HS-27A (cell line): Measurements from ENCODE around the gene MT4.
A peak's percentile ranks its signal among the peaks of the same experiment; 100 is the strongest.

Experiments
- DNase-seq: peaks from one replicate; pipeline ENCODE4 v3.0.0-alpha.2; 2012; ENCODE audit warnings: low read depth, missing footprints

The MT4 gene

GRCh38 chr16:56564793-56565477, at the start of gene MT4:
MT4 (plus strand) TSS chr16:56565073; CDS start chr16:56565129, 56 bp downstream.
- no peak for DNase-seq

GRCh38 chr16:56515665-56516064, 49.2 kb upstream of the MT4 start:
- no peak for DNase-seq

DNA sequence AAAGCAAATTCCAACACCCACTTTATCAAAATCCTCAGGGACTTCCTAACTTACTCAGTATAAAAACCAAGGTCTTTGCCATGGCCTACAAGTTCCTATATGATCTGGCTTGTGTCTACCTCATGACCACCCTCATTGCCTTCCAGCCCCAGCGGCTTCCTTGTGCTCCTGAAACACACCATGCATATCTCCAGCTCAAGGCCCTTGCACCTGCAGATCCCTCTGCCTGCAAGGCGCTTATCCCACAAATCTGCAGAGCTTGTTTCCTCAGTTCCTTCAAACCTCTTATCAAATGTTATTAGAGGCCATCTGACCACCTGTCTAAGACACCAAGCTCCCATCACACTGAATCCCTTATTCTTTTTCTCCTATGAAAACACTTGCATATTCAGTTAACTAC, 47.7 kb upstream of the MT4 start:
- no peak for DNase-seq

- no peak for DNase-seq
Observed at GRCh38 chr16:56518425-56518824, 46.4 kb upstream of the MT4 start.

- peak; percentile 30 for DNase-seq
Observed at GRCh38 chr16:56519459-56520250, 45.2 kb upstream of the MT4 start, which contains the start of gene BBS2. BBS2 (minus strand) TSS chr16:56520024; CDS start chr16:56519862, 162 bp downstream.

DNA sequence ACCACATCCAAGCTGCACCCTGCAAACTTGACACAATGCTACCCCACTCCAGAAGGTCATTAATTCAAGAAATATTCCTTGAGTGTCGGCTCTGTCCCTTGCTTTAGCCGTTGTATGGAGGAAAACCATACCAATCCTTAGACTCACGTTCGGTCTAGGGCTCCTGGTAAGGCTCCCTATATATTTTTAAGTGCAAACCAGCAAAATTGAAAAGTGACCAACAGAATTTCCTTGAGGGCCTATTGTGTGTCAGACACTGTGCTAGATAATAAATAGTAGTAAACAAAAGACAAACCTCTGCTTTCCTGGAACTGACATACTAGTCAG, 44.7 kb upstream of the MT4 start:
- no peak for DNase-seq

GRCh38 chr16:56525236-56525635, 39.6 kb upstream of the MT4 start:
- DNase-seq = no peak

GRCh38 chr16:56530872-56531271, 34.0 kb upstream of the MT4 start:
- no peak for DNase-seq

- DNase-seq = no peak
Observed at GRCh38 chr16:56532714-56533113, 32.2 kb upstream of the MT4 start.

DNA sequence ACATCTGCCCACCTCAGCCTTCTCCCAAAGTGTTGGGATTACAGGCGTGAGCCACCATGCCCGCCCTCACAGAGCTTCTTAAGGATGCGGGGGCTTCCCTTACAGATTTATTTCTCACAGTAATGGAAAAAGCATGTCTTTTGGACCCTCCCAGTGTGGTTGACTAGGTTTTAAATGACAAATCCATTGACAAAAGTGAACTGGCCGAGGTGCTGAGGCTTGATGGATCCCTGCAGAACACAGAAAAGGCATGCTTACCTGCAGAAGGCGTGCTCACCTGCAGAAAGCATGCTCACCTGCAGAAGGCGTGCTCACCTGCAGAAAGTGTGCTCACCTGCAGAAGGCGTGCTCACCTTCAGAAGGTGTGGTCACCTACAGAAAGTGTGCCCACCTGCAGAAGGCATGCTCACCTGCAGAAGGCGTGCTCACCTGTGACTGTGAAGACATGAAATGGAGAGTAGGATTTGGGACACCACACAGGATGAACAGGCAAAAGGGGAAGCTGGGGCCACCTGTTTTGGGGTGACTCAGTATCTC, 30.0 kb upstream of the MT4 start:
- no peak for DNase-seq

- DNase-seq = no peak
Observed at GRCh38 chr16:56538331-56538730, 26.5 kb upstream of the MT4 start.

DNA sequence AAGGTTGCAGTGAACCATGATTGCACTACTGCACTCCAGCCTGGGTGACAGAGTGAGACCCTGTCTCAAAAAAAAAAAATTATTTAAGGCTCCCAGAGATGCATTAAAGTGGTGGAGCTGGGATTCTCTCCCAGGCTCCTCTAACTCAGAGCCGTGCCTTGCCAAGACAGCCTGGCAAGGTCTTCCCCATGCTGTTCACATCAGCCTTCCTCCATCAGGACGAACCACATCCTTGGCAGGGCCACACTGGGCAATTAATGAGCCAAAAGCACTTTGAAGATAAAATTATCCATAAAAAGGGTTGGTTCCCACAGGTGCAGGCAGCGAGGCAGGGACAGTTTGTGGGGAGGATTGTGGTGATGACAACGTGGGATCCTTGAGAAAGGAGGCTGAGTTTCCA, 25.2 kb upstream of the MT4 start:
- no peak for DNase-seq

- DNase-seq = no peak
Observed at GRCh38 chr16:56542039-56542438, 22.8 kb upstream of the MT4 start.

GRCh38 chr16:56547120-56547948, 17.5 kb upstream of the MT4 start:
- DNase-seq = no peak

DNA sequence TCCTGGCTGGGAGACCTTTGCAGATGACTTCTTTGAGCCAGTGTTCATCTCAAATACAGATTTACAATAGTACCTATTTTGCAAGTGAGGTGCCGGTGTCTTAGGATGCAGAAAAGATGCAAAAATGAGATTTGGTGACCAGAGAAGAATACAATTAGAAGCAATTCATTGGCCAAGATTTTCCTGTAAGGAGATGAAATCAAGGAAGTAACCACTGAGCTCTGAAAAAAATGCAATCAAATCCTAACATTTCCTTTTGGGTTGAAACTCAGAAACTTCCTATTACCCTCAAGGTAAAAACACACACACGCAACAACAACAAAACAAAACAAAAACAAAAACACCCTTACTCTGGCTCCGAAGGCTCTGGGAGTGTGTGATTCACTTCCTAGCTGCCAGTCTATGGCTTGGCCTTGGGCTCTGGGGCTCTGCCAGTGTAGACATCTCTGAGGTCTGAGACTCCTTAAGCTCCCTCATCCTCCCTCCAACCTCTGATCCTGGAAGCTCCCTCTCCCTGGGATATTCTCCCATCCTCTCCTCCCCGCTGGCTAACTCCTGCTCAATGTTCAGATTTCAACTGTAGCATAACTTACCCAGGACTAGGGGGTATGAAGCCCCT, 16.8 kb upstream of the MT4 start:
- DNase-seq = no peak

DNA sequence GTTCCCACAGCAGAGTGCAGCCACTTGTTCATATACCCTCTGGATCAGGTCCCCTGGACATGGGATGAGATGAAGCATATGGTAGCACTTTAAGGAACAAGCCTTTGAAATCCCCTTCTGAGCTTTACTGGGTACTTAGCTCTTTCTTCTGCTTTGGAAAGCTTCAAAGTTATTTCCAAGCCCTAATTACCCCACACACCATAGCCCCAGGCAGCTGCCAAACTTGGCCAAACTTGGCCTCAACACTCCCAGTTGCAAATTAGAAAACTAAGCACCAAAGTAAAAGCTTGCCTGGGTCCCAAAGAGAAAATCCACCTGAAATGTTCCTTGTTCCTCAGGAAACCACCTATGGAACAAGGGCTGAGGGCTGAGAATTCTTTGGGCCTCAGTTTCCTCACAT, 15.7 kb upstream of the MT4 start:
- DNase-seq = no peak

DNA sequence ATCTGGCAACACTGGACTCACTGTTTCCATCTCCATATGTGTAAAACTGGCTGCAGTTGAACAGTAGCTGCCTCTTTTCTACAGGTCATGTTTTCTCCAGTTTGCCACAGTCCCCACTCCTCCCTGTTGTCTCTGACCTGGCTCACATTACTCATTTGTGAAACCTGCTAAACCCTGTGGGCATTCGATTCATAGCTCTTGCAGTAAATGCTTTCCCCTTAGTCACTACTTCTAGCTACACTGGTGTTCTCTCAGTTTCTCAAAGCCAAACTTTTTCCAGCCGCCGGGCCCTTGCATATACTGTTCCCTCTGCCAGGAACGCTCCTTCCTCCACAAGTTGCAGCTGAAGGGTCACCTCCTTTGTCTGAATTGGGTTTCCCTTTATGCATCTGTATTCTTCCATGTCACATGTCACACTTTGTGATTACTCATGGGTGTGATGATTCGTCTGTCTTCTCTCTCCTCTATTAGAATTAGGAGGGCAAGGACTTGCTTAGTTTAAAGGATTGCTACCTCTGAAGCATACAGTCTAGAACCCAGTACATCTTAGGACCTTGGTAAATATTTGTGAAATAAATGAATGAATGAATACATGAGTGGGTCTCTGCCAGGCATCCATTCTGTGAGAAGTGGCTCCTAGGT, 15.0 kb upstream of the MT4 start:
- DNase-seq = no peak

- no peak for DNase-seq
Observed at GRCh38 chr16:56551796-56552738, 12.8 kb upstream of the MT4 start.

DNA sequence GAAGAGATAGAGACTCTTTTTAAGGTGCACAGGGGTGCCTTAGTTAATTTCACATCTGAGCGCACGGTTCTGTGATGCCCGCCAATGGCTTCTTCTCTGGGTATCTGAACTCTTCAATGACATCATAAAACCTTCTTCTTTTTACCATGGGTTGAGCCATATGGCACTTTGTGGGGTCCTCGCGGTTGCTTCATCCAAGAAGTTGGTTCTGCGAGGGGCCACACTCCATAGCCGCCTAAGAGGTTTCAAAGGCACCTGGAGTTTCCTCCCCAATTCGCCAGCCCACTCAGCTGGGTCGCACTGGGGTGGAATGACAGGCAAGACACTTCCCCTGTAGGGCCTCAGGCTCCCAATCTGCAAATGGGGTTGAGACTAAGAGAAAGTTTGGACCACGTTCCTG, 10.4 kb upstream of the MT4 start:
- no peak for DNase-seq

GRCh38 chr16:56558024-56558747, 6.7 kb upstream of the MT4 start:
- peak; percentile 47 for DNase-seq
